ENCODE results near the gene PLXNB3. TPM values are rescaled to one million over a fixed set of nuclear protein-coding genes. Genes with fewer than 3 reads are reported as not detected.

PLXNB3 gene
- total and polyA plus RNA-seq, 2 of the 13 experiments (the other 11 are each of a cell fraction or from before 2014, with no cell fraction given), result 3.0 to 6.9 TPM

DNA sequence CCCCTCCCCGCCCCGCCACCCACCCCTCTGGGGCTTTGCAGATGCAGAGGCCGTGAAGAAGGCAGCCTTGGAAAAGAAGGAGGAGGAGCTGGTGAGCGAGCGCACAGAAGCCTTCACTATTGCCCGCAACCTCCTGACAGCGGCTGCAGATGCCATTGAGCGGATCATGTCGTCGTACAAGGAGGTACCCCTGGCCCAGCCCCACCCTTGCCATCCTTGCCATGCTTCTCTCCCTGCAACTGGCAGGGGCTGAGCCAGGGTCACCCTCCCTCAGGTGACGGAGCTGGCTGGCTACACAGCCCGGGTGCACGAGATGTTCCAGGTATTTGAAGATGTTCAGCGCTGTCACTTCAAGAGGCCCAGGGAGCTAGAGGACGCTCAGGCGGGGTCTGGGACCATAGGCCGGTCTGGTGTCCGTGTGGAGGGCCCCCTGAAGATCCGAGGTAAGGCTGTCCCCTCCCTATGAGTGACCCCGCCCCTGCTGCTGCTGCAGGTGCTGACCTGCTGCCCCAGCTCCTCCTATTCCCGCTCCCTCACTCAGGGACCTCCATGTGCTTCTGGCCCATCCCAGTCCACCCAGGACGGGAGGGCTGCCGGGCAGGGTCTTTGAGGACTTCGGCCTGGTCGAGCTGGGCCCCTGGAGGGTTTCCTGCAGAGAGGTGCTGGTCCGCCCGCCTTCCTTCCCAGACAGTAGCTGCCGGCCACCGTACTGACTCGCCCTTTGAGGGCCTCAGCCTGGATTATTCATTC lies 27.8 kb upstream of the PLXNB3 start (continued):
- no peak for TF ChIP-seq ZNF724P (CRISPR knock-in tag; IDR thresholded peaks at IDR 0.05; ENCODE audit: borderline replicate concordance)
- TF ChIP-seq ZNF75D (CRISPR knock-in tag; IDR thresholded peaks at IDR 0.05; ENCODE audit: borderline replicate concordance), result no peak
- TF ChIP-seq GATAD1 (CRISPR knock-in tag; IDR thresholded peaks at IDR 0.05), result no peak
- TF ChIP-seq ZNF275 (CRISPR knock-in tag; IDR thresholded peaks at IDR 0.05; ENCODE audit: borderline replicate concordance), result no peak
- TF ChIP-seq NR2F6 (IDR thresholded peaks at IDR 0.05), result no peak
- TF ChIP-seq NR2F6 (CRISPR knock-in tag; IDR thresholded peaks at IDR 0.05), result no peak
- no peak for TF ChIP-seq ZFP91 (CRISPR knock-in tag; IDR thresholded peaks at IDR 0.05; ENCODE audit: borderline replicate concordance)

DNA sequence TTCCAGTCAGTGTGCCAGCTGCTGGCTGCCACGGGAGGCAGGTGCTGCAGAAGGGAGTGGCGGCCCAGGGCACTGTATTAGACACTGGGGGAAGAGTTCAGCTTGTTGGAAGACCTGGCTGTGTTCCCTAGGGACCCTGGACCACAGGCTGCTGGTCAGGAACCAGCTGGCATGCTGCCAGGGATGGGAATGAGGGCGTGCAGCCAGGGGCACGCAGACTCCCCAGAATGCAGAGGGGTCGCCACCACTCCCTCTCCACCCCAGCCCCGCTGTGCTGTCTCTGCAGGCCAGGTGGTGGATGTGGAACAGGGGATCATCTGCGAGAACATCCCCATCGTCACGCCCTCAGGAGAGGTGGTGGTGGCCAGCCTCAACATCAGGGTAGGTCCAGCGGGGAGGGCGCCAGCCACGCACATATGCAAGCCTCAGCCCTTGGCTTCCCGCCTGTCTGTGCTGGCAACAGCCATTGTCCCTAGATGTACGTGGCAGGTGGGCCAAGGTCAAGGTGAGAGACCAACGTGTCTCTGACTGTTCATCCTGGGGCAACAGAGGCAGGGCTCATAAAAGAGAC lies 27.1 kb upstream of the PLXNB3 start:
- in situ Hi-C loops (cut with HindIII; ENCODE audit: extremely low pct_ligation_motif_present, low pct_unique_long_range_greater_than_20kb) (no loop called here), intact Hi-C loops (cut with micrococcal nuclease; ENCODE audit: unreplicated experiment) (no loop called here)
- BruUV-seq (replicated peaks), result no TSS peak
- Histone ChIP-seq H3K9me3 (ENCODE audit: low read length) (no peaks in the 10 kb centered on the region), H3K27ac (ENCODE audit: extremely low read length, insufficient read depth, low read length) (no peak overlapping the region), H3K36me3 (replicated peaks in 1 of 2; ENCODE audit: control insufficient read depth in 1 of 2, insufficient read depth in 2 of 2, low read length in 2 of 2) (0 out of 5 replicates have a peak, but pooled peaks cover 0 to 3% of the 10 kb centered on the region in 2 experiments), H2AFZ (ENCODE audit: low read length) (no peak overlapping the region), H3K4me1 (ENCODE audit: insufficient read depth, low read length) (peaks cover 9% of the 10 kb centered on the region), H4K20me1 (ENCODE audit: insufficient read depth, low read length) (no peaks in the 10 kb centered on the region), H3K4me2 (ENCODE audit: low read depth, low read length) (no peak overlapping the region), H3K79me2 (ENCODE audit: insufficient read depth, low read length) (no peaks in the 10 kb centered on the region), H3K4me3 (replicated peaks in 1 of 3; ENCODE audit: insufficient read depth in 1 of 3, low read depth in 2 of 3, low read length in 3 of 3) (no peak overlapping the region), H3K27me3 (ENCODE audit: control insufficient read depth in 1 of 2, insufficient read depth in 2 of 2, low read length in 2 of 2) (no peaks in the 10 kb centered on the region), H3K9ac (ENCODE audit: insufficient read depth, low read depth, low read length) (no peak overlapping the region)
- FAIRE-seq, result no peak
- ChIA-PET POLR2A (no interaction called here), CTCF (ENCODE audit: low intra/inter-chr PET ratio, low total read pairs) (no interaction called here)
- TF ChIP-seq NR2F1 (CRISPR knock-in tag; IDR thresholded peaks at IDR 0.05) (no peak), LCORL (IDR thresholded peaks at IDR 0.05) (peak; percentile 45; the same call in 1 of the 2 replicates), LCORL (CRISPR knock-in tag; IDR thresholded peaks at IDR 0.05) (no peak), MAFF (IDR thresholded peaks at IDR 0.05; ENCODE audit: low read depth, low read length) (no peak)
- no peak for DNase-seq (ENCODE audit: low spot score)
- ATAC-seq, result no peak
- WGBS (ENCODE audit: low lambda C conversion rate), result no CpG with 5 or more reads among the region's 15 CpGs

Data from HepG2 (cell line).